ENCODE measurements around the gene PARL.
"Not testable (repeated sequence)": the region's sequence is repeated elsewhere in the genome, so short reads cannot be mapped to it uniquely, and the experiment has no call there.

PARL gene

GRCh38 chr3:183800243-183800863 is 84.3 kb downstream of the PARL start:
- Histone ChIP-seq H3K9me3 (no peaks in the 10 kb centered on the region), H3K27me3 (no peaks in the 10 kb centered on the region), H3K27ac (no peak overlapping the region), H3K4me2 (no peak overlapping the region), H4K20me1 (peaks cover 14% of the 10 kb centered on the region; the same call in 1 of the 2 replicates), H3K4me3 (no peak overlapping the region), H3K36me3 (peaks cover 100% of the 10 kb centered on the region), H3K4me1 (no peaks in the 10 kb centered on the region), H3K9ac (no peak overlapping the region)
- no peak for TF ChIP-seq Cebpa-rat (IDR thresholded peaks at IDR 0.05)

GRCh38 chr3:183799461-183799860 is 85.2 kb downstream of the PARL start:
- no peaks in the 10 kb centered on the region for H3K9me3 ChIP-seq
- TF ChIP-seq Cebpa-rat (IDR thresholded peaks at IDR 0.05), result no peak
- no peaks in the 10 kb centered on the region for H3K4me1 ChIP-seq
- H3K4me2 ChIP-seq, result no peak overlapping the region
- H3K27ac ChIP-seq, result no peak overlapping the region
- H3K36me3 ChIP-seq, result peaks cover 100% of the 10 kb centered on the region
- H3K27me3 ChIP-seq, result no peaks in the 10 kb centered on the region
- H3K4me3 ChIP-seq, result no peak overlapping the region
- H3K9ac ChIP-seq, result no peak overlapping the region
- H4K20me1 ChIP-seq, result 0 out of 2 replicates have a peak, but pooled peaks cover 14% of the 10 kb centered on the region

GRCh38 chr3:183797996-183798395 is 86.7 kb downstream of the PARL start:
- Histone ChIP-seq H3K36me3 (peaks cover 100% of the 10 kb centered on the region), H3K4me1 (no peaks in the 10 kb centered on the region), H3K27me3 (no peaks in the 10 kb centered on the region), H3K4me3 (no peak overlapping the region), H3K4me2 (no peak overlapping the region), H3K9me3 (no peaks in the 10 kb centered on the region), H3K9ac (no peak overlapping the region), H4K20me1 (peaks cover 25% of the 10 kb centered on the region), H3K27ac (no peak overlapping the region)
- no peak for TF ChIP-seq Cebpa-rat (IDR thresholded peaks at IDR 0.05)

GRCh38 chr3:183796372-183796771 is 88.3 kb downstream of the PARL start:
- peaks cover 100% of the 10 kb centered on the region for H3K36me3 ChIP-seq
- no peak for TF ChIP-seq Cebpa-rat (IDR thresholded peaks at IDR 0.05)

GRCh38 chr3:183794452-183794851 is 90.2 kb downstream of the PARL start:
- Histone ChIP-seq H3K36me3 (peaks cover 100% of the 10 kb centered on the region), H3K27ac (no peak overlapping the region), H3K4me3 (no peak overlapping the region), H3K4me2 (no peak overlapping the region), H3K4me1 (no peaks in the 10 kb centered on the region), H3K9ac (no peak overlapping the region), H3K27me3 (no peaks in the 10 kb centered on the region), H3K9me3 (no peaks in the 10 kb centered on the region), H4K20me1 (peaks cover 46% of the 10 kb centered on the region)
- TF ChIP-seq Cebpa-rat (IDR thresholded peaks at IDR 0.05), result no peak

More at GRCh38 chr3:183796372-183796771, 88.3 kb downstream of the PARL start:
- H3K27ac ChIP-seq, result no peak overlapping the region
- H3K4me3 ChIP-seq, result no peak overlapping the region
- H3K9ac ChIP-seq, result no peak overlapping the region
- H3K4me1 ChIP-seq, result no peaks in the 10 kb centered on the region
- H4K20me1 ChIP-seq, result peaks cover 36% of the 10 kb centered on the region
- no peaks in the 10 kb centered on the region for H3K27me3 ChIP-seq
- no peak overlapping the region for H3K4me2 ChIP-seq
- H3K9me3 ChIP-seq, result no peaks in the 10 kb centered on the region

GRCh38 chr3:183792976-183793375 is 91.7 kb downstream of the PARL start:
- no peak overlapping the region for H3K4me2 ChIP-seq
- peaks cover 59% of the 10 kb centered on the region for H4K20me1 ChIP-seq
- no peak overlapping the region for H3K4me3 ChIP-seq
- H3K36me3 ChIP-seq, result peaks cover 99% of the 10 kb centered on the region
- no peaks in the 10 kb centered on the region for H3K4me1 ChIP-seq
- no peak overlapping the region for H3K27ac ChIP-seq
- no peaks in the 10 kb centered on the region for H3K9me3 ChIP-seq
- TF ChIP-seq Cebpa-rat (IDR thresholded peaks at IDR 0.05), result no peak
- H3K27me3 ChIP-seq, result no peaks in the 10 kb centered on the region
- H3K9ac ChIP-seq, result no peak overlapping the region

- Histone ChIP-seq H4K20me1 (peaks cover 69% of the 10 kb centered on the region), H3K27ac (no peak overlapping the region), H3K4me3 (no peak overlapping the region), H3K9me3 (no peaks in the 10 kb centered on the region), H3K27me3 (no peaks in the 10 kb centered on the region), H3K9ac (no peak overlapping the region), H3K4me1 (no peaks in the 10 kb centered on the region), H3K36me3 (peaks cover 99% of the 10 kb centered on the region), H3K4me2 (no peak overlapping the region)
- TF ChIP-seq Cebpa-rat (IDR thresholded peaks at IDR 0.05), result no peak
These were observed 94.0 kb downstream of the PARL start for GRCh38 chr3:183790700-183791099.

GRCh38 chr3:183789826-183790225 is 94.9 kb downstream of the PARL start:
- Histone ChIP-seq H3K36me3 (peaks cover 99% of the 10 kb centered on the region), H3K4me3 (no peak overlapping the region), H3K27me3 (no peaks in the 10 kb centered on the region), H4K20me1 (peaks cover 74% of the 10 kb centered on the region), H3K9ac (no peak overlapping the region), H3K9me3 (no peaks in the 10 kb centered on the region), H3K27ac (no peak overlapping the region), H3K4me1 (no peaks in the 10 kb centered on the region), H3K4me2 (no peak overlapping the region)
- no peak for TF ChIP-seq Cebpa-rat (IDR thresholded peaks at IDR 0.05)

- H3K4me3 ChIP-seq, H3K4me1 ChIP-seq, H3K4me2 ChIP-seq, H3K9me3 ChIP-seq, H3K27me3 ChIP-seq, H3K9ac ChIP-seq, H3K27ac ChIP-seq: not testable (repeated sequence)
- Histone ChIP-seq H3K36me3 (peaks cover 99% of the 10 kb centered on the region), H4K20me1 (peaks cover 54% of the 10 kb centered on the region)
These were observed 100.2 kb downstream of the PARL start for GRCh38 chr3:183784503-183784902.

- H4K20me1 ChIP-seq, result peaks cover 41% of the 10 kb centered on the region
- peaks cover 100% of the 10 kb centered on the region for H3K36me3 ChIP-seq
- no peak overlapping the region for H3K9ac ChIP-seq
- no peak overlapping the region for H3K4me2 ChIP-seq
- no peaks in the 10 kb centered on the region for H3K27me3 ChIP-seq
- H3K27ac ChIP-seq, result no peak overlapping the region
- TF ChIP-seq Cebpa-rat (IDR thresholded peaks at IDR 0.05), result no peak
- no peak overlapping the region for H3K4me3 ChIP-seq
- H3K4me1 ChIP-seq, result no peaks in the 10 kb centered on the region
- H3K9me3 ChIP-seq, result no peaks in the 10 kb centered on the region
These were observed 102.0 kb downstream of the PARL start for GRCh38 chr3:183782576-183783276.
